CD8-positive, alpha-beta memory T cell (primary cell): ENCODE results near the gene LPAR1. TPM values are rescaled to one million over a fixed set of nuclear protein-coding genes. Genes with fewer than 3 reads are reported as not detected.

Experiments used
- CTCF ChIA-PET: fragments of 350-600 bp; sonication (Branson Sonifier 250); formaldehyde crosslinking; loops from one replicate; lab custom pipeline; 2021; ENCODE audit warnings: antibody characterized with exemption; lab: Charles Lee
- POLR2A ChIA-PET: fragments of 350-600 bp; sonication (Branson Sonifier 250); formaldehyde crosslinking; loops from one replicate; lab custom pipeline; 2021; ENCODE audit warnings: antibody characterized with exemption; lab: Charles Lee
- DNase-seq, 5 donors: peaks; one replicate each; pipeline versions ENCODE4 v3.0.0 to v3.0.0-alpha.2; 2020 to 2022; ENCODE audit warnings: mixed read lengths in 1 of 5
- H3K27ac ChIP-seq: one replicate; pipeline ENCODE4 v1.7.0; 2013; ENCODE audit warnings: low read depth, mild to moderate bottlenecking, low read length, moderate library complexity
- H3K27me3 ChIP-seq: 2 replicates; pipeline ENCODE4 v1.7.0; 2013; ENCODE audit warnings: low read length, mild to moderate bottlenecking; ENCODE audit not compliant: insufficient read depth, poor library complexity, severe bottlenecking
- H3K36me3 ChIP-seq: 2 replicates; pipeline ENCODE4 v1.7.0; 2013; ENCODE audit warnings: mild to moderate bottlenecking, low read length, moderate library complexity; ENCODE audit not compliant: insufficient read depth
- H3K4me1 ChIP-seq: 2 replicates; pipeline ENCODE4 v1.7.0; 2013; ENCODE audit warnings: mild to moderate bottlenecking, low read length, moderate library complexity; ENCODE audit not compliant: insufficient read depth
- H3K4me3 ChIP-seq: 2 replicates; pipeline ENCODE4 v1.7.0; 2013; ENCODE audit warnings: mild to moderate bottlenecking, low read length
- H3K9me3 ChIP-seq: 2 replicates; pipeline ENCODE4 v1.7.0; 2013; ENCODE audit warnings: mild to moderate bottlenecking, low read length
- H3K27ac Mint-ChIP-seq, 8 donors: one replicate each; pipeline ENCODE4 v1.8.0; 2020 to 2021; ENCODE audit warnings: mixed read lengths in 8 of 8, mild to moderate bottlenecking in 6 of 8, inconsistent platforms in 3 of 8, moderate library complexity in 3 of 8
- H3K27me3 Mint-ChIP-seq, 2 donors: one replicate each; pipeline ENCODE4 v1.8.0; 2020 to 2021; ENCODE audit warnings: mixed read lengths in 2 of 2, mild to moderate bottlenecking in 1 of 2, moderate library complexity in 1 of 2
- H3K36me3 Mint-ChIP-seq, 3 donors: one replicate each; pipeline ENCODE4 v1.8.0; 2020 to 2021; ENCODE audit warnings: mixed read lengths in 3 of 3, inconsistent platforms in 1 of 3, mild to moderate bottlenecking in 1 of 3
- H3K4me1 Mint-ChIP-seq, 3 donors: one replicate each; pipeline ENCODE4 v1.8.0; 2020 to 2021; ENCODE audit warnings: mixed read lengths in 3 of 3, inconsistent platforms in 1 of 3, mild to moderate bottlenecking in 1 of 3
- H3K4me3 Mint-ChIP-seq, 7 donors: one replicate each; pipeline ENCODE4 v1.8.0; 2020 to 2021; ENCODE audit warnings: mixed read lengths in 7 of 7, mild to moderate bottlenecking in 6 of 7, moderate library complexity in 4 of 7, inconsistent platforms in 2 of 7
- H3K9me3 Mint-ChIP-seq, 5 donors: one replicate each; pipeline ENCODE4 v1.8.0; 2020 to 2022; ENCODE audit warnings: mixed read lengths in 5 of 5, mild to moderate bottlenecking in 3 of 5, moderate library complexity in 2 of 5, inconsistent platforms in 1 of 5
- polyA plus RNA-seq: library from polyadenylated mRNA; unstranded; fragments of 300-500 nt; fragmentation: Illumina TruSeq; gene quantifications from one replicate; pipeline ENCODE4 v1.2.3, GENCODE V29; 2021
- total RNA-seq, 2 experiments: library from RNA; stranded (reverse); gene quantifications; one replicate each; pipeline ENCODE4 v1.2.3, GENCODE V29; 2021

LPAR1 gene
- total and polyA plus RNA-seq, 3 experiments from 2014 or later, result not detected

GRCh38 chr9:111023128-111023527 is 15.1 kb downstream of the LPAR1 start:
- CTCF ChIA-PET, result no interaction called here
- H3K27me3 Mint-ChIP-seq, result no peaks in the 10 kb centered on the region

GRCh38 chr9:111020594-111020993 is 17.7 kb downstream of the LPAR1 start:
- H3K9me3 Mint-ChIP-seq, result peaks cover 0 to 7% (median 3%) of the 10 kb centered on the region in 5 donors
- H3K4me3 Mint-ChIP-seq, result no peak overlapping the region
- no peak for DNase-seq
- no peaks in the 10 kb centered on the region for H3K27me3 Mint-ChIP-seq
- H3K4me1 Mint-ChIP-seq, result no peaks in the 10 kb centered on the region
- no peak overlapping the region for H3K27ac ChIP-seq
- H3K9me3 ChIP-seq, result no peaks in the 10 kb centered on the region
- no peaks in the 10 kb centered on the region for H3K4me1 ChIP-seq
- H3K36me3 ChIP-seq, result no peaks in the 10 kb centered on the region
- no peak overlapping the region for H3K4me3 ChIP-seq
- no peaks in the 10 kb centered on the region for H3K27me3 ChIP-seq
- H3K36me3 Mint-ChIP-seq, result no peaks in the 10 kb centered on the region
- H3K27ac Mint-ChIP-seq, result peak overlapping the region in 1 of 8 donors; percentile 18
- ChIA-PET POLR2A (no interaction called here), CTCF (no interaction called here)

More at GRCh38 chr9:111023128-111023527, 15.1 kb downstream of the LPAR1 start:
- no peaks in the 10 kb centered on the region for H3K9me3 ChIP-seq
- H3K27ac Mint-ChIP-seq, result peak overlapping the region in 1 of 8 donors; percentile 89
- DNase-seq, result no peak
- no peak overlapping the region for H3K4me3 Mint-ChIP-seq
- H3K9me3 Mint-ChIP-seq, result peaks cover 0 to 7% (median 2%) of the 10 kb centered on the region in 5 donors
- no peaks in the 10 kb centered on the region for H3K27me3 ChIP-seq
- no peaks in the 10 kb centered on the region for H3K4me1 ChIP-seq
- H3K36me3 Mint-ChIP-seq, result no peaks in the 10 kb centered on the region
- POLR2A ChIA-PET, result no interaction called here
- no peaks in the 10 kb centered on the region for H3K36me3 ChIP-seq
- H3K4me3 ChIP-seq, result no peak overlapping the region
- H3K4me1 Mint-ChIP-seq, result no peaks in the 10 kb centered on the region
- no peak overlapping the region for H3K27ac ChIP-seq

DNA sequence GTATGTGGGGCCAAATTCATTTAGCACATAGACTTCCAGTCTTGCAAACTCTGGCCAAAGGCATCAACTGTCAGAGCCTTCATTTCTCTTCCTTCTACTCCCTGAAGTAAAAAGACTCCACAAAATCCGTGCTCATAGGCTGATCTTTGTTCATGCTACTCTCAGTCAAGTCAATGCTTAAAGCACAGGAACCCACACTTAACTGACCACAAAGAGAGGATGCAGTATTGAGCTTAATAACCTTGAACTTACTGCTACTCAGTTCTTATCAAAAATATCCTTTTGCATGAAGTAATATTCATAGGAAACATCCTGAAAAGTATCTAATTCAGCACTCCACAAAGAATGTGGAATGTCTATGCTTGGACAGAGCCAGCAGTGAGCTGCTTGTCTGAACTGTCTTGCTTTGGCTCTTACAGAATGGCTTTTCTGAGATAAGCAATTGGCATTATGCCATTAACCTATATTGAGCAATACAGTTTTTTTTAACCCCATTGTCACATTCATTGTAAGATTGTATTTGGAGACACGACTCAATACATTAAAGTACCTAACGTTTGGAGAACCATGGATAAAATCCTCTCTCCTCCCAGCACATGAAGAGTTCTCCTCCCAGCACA is 21.7 kb downstream of the LPAR1 start:
- no peak overlapping the region for H3K4me3 ChIP-seq
- Mint-ChIP-seq H3K27ac (no peak overlapping the region), H3K9me3 (peaks cover 0 to 9% (median 3%) of the 10 kb centered on the region in 5 donors), H3K36me3 (no peaks in the 10 kb centered on the region), H3K4me1 (no peaks in the 10 kb centered on the region), H3K27me3 (no peaks in the 10 kb centered on the region), H3K4me3 (no peak overlapping the region)
- H3K27ac ChIP-seq, result no peak overlapping the region
- H3K36me3 ChIP-seq, result no peaks in the 10 kb centered on the region
- H3K27me3 ChIP-seq, result no peaks in the 10 kb centered on the region
- CTCF ChIA-PET, result no interaction called here
- no peaks in the 10 kb centered on the region for H3K9me3 ChIP-seq
- POLR2A ChIA-PET, result no interaction called here
- DNase-seq, result no peak
- no peaks in the 10 kb centered on the region for H3K4me1 ChIP-seq

GRCh38 chr9:111016016-111016415 is 22.3 kb downstream of the LPAR1 start:
- ChIA-PET POLR2A (no interaction called here), CTCF (no interaction called here)
- Mint-ChIP-seq H3K4me3 (no peak overlapping the region), H3K27ac (no peak overlapping the region), H3K36me3 (no peaks in the 10 kb centered on the region), H3K9me3 (peaks cover 0 to 9% (median 3%) of the 10 kb centered on the region in 5 donors), H3K27me3 (no peaks in the 10 kb centered on the region), H3K4me1 (no peaks in the 10 kb centered on the region)
- H3K27ac ChIP-seq, result no peak overlapping the region
- no peak overlapping the region for H3K4me3 ChIP-seq
- H3K9me3 ChIP-seq, result no peaks in the 10 kb centered on the region
- H3K4me1 ChIP-seq, result no peaks in the 10 kb centered on the region
- no peaks in the 10 kb centered on the region for H3K27me3 ChIP-seq
- no peaks in the 10 kb centered on the region for H3K36me3 ChIP-seq
- no peak for DNase-seq

- no peaks in the 10 kb centered on the region for H3K9me3 ChIP-seq
- no peaks in the 10 kb centered on the region for H3K27me3 ChIP-seq
- DNase-seq, result no peak
- no peak overlapping the region for H3K4me3 ChIP-seq
- no peaks in the 10 kb centered on the region for H3K4me1 ChIP-seq
- no peak overlapping the region for H3K4me3 Mint-ChIP-seq
- peaks cover 0 to 6% (median 3%) of the 10 kb centered on the region in 5 donors for H3K9me3 Mint-ChIP-seq
- no peaks in the 10 kb centered on the region for H3K4me1 Mint-ChIP-seq
- ChIA-PET CTCF (no interaction called here), POLR2A (no interaction called here)
- H3K36me3 Mint-ChIP-seq, result no peaks in the 10 kb centered on the region
- H3K27ac Mint-ChIP-seq, result no peak overlapping the region
- H3K27ac ChIP-seq, result no peak overlapping the region
- no peaks in the 10 kb centered on the region for H3K27me3 Mint-ChIP-seq
- H3K36me3 ChIP-seq, result no peaks in the 10 kb centered on the region
Observed at GRCh38 chr9:111013707-111014106, 24.6 kb downstream of the LPAR1 start.

DNA sequence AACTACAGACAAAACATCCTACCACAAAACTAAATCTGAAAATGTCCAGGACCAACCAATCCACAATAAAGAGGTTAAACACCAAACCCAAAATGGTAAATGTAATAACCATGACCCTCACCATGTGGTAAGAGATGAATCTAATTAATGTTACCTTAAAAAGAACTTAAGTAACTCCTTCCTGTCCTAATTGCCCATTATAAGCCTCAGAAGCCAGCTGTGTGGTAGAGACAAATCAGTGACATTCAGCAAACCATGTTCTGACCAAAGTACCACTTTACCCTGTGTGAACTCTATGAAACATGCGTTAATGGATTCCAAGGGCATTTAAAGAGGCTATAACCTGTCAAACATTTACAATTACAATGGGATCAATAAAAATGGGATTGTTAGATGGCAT is 25.0 kb downstream of the LPAR1 start:
- Mint-ChIP-seq H3K36me3 (no peaks in the 10 kb centered on the region), H3K4me1 (no peaks in the 10 kb centered on the region), H3K4me3 (no peak overlapping the region), H3K27ac (no peak overlapping the region), H3K9me3 (peaks cover 0 to 6% (median 3%) of the 10 kb centered on the region in 5 donors), H3K27me3 (no peaks in the 10 kb centered on the region)
- CTCF ChIA-PET, result no interaction called here
- Histone ChIP-seq H3K4me1 (no peaks in the 10 kb centered on the region), H3K27me3 (no peaks in the 10 kb centered on the region), H3K27ac (no peak overlapping the region), H3K36me3 (no peaks in the 10 kb centered on the region), H3K9me3 (no peaks in the 10 kb centered on the region), H3K4me3 (no peak overlapping the region)
- POLR2A ChIA-PET, result no interaction called here
- DNase-seq, result no peak

DNA sequence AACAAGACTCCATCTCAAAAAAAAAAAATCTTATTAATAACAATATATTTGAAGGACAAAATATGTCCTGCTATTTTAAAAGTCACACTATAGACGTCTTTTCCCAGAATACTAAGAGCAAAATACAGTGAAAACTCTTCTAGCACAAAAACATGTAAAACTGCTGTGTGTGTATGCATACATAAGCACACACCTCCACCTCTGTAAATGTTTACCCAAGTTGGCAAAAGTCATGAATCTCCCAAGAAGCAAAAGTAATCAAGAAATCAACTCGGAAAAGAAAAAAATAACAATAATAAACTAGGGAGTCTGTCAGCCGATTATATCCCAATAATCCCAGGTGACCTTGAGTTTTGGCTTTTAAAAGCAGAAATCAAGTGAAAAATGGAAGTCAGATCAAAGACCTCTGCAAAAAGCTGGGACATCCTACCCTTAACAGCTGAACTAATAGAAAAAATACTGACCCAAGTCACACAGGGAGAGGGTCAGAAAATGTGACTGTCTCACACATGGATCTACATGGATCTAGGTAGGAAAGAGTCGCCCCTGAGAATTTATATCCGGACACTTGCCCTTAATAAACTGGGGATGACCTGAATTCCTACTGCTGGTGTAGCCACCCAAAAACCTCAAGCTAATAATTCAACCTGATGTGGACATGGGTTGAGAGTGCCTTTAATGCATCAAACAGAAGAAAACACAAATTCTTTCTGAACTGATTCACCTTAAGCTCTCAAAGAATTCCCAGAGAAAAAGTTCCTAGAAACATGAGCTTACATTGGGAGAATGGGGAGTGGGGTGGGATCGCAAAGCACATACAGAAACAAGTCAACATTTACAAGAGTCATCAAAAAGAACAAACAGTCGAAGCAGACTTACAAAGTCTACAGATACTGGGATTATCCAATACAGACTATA is 29.9 kb downstream of the LPAR1 start:
- Histone ChIP-seq H3K27me3 (no peaks in the 10 kb centered on the region), H3K36me3 (no peaks in the 10 kb centered on the region), H3K4me1 (no peaks in the 10 kb centered on the region), H3K4me3 (no peak overlapping the region), H3K9me3 (no peaks in the 10 kb centered on the region), H3K27ac (no peak overlapping the region)
- Mint-ChIP-seq H3K4me1 (no peaks in the 10 kb centered on the region), H3K36me3 (no peaks in the 10 kb centered on the region), H3K4me3 (no peak overlapping the region), H3K27ac (no peak overlapping the region), H3K9me3 (peaks cover 0 to 6% (median 4%) of the 10 kb centered on the region in 5 donors), H3K27me3 (peaks cover 0 to 2% of the 10 kb centered on the region in 2 donors)
- POLR2A ChIA-PET, result no interaction called here
- DNase-seq, result no peak
- CTCF ChIA-PET, result no interaction called here

DNA sequence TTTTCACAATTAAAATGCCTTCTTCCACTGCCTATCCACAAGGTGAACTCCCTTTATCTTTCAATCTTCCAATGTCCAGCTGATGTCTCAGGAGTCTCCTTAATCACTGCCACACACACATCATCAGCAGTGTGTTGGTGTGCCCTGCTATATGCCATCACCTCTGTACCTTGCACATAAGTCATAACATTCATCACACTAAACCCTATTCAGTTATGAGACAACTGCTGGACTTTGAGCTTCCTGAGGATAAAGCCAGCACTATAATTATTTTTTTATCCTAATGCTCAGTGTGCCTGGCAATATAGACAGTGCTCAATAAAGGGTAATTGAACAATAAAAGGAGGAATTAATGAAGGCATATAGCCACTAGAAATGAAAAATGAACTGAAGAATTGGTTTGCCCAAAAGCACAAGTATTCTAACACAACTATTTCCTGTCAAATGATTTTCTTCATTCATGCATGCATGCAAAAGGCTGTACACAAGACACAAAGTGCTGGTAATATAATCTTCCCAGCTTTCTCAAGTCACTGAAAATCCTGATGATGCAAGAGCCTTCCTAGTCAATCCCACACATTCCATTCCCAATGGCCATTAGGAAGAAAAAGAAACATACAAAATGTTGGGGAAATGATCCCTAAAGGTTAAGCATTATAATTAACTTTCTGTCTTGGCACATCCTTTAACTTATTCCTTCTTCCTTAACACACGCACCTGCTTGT is 32.4 kb downstream of the LPAR1 start:
- peaks cover 0 to 4% (median 0%) of the 10 kb centered on the region in 5 donors for H3K9me3 Mint-ChIP-seq
- no peak for DNase-seq
- no peak overlapping the region for H3K4me3 Mint-ChIP-seq
- Histone ChIP-seq H3K27ac (no peak overlapping the region), H3K4me1 (no peaks in the 10 kb centered on the region), H3K9me3 (no peaks in the 10 kb centered on the region), H3K36me3 (no peaks in the 10 kb centered on the region), H3K27me3 (no peaks in the 10 kb centered on the region), H3K4me3 (no peak overlapping the region)
- POLR2A ChIA-PET, result no interaction called here
- no peaks in the 10 kb centered on the region for H3K36me3 Mint-ChIP-seq
- no peaks in the 10 kb centered on the region for H3K4me1 Mint-ChIP-seq
- CTCF ChIA-PET, result no interaction called here
- H3K27ac Mint-ChIP-seq, result no peak overlapping the region
- peaks cover 0 to 2% of the 10 kb centered on the region in 2 donors for H3K27me3 Mint-ChIP-seq
